IPS DF 19.7 (cell line): Measurements from ENCODE around the gene HGS.
"Not testable (repeated sequence)": the region's sequence is repeated elsewhere in the genome, so short reads cannot be mapped to it uniquely, and the experiment has no call there.

Source experiments
- DNase-seq: peaks from one replicate; pipeline ENCODE4 v3.0.0-alpha.2; 2013; ENCODE audit warnings: low read depth, low spot score

The HGS gene

GRCh38 chr17:81656118-81656743, 27.6 kb upstream of the HGS start, which contains the start of gene PDE6G:
Gene PDE6G (minus strand): TSS chr17:81656542. CDS start chr17:81653305, 3,237 bp downstream.
- DNase-seq = no peak

DNA sequence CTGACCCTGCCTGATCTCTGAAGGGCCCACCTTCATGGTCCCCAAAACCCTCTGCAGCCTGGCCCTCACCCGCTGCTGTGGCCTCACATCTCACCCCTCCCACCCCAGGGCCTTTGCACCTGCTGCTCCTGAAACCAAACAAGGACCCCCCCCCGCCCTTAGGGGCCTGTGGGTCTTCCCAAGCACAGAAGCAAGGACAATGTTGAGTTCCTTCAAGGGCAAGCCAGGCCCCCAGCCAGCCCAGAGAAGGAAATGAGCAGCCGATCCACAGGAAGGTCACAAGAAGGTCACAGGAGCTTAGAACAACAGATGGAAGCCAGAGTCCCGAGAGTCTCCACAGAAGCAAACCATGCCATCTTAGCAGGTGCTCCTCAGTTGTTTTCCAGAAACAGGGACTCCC, 27.0 kb upstream of the HGS start:
- no peak for DNase-seq

GRCh38 chr17:81659038-81659437, 24.8 kb upstream of the HGS start:
- no peak for DNase-seq

DNA sequence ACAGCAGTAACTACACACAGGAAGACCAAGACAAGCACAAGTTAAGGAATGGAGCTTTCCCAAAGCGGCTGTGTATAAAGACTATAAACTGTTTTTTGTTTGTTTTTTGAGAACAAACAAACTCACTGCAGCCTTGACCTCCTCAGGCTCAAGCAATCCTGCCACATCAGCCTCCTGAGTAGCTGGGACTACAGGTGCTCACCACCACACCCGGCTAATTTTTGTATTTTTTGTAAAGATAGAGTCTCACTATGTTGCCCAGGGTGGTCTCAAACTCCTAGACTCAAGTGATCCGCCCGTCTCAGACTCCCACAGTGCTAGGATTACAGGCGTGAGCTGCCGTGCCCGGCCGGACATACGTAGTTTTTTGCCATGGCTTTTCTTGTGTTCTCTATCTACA, 23.4 kb upstream of the HGS start:
- no peak for DNase-seq

- DNase-seq = no peak
Measured at GRCh38 chr17:81662002-81662401, 21.8 kb upstream of the HGS start.

- DNase-seq = no peak
Measured at GRCh38 chr17:81664051-81664470, 19.8 kb upstream of the HGS start.

DNA sequence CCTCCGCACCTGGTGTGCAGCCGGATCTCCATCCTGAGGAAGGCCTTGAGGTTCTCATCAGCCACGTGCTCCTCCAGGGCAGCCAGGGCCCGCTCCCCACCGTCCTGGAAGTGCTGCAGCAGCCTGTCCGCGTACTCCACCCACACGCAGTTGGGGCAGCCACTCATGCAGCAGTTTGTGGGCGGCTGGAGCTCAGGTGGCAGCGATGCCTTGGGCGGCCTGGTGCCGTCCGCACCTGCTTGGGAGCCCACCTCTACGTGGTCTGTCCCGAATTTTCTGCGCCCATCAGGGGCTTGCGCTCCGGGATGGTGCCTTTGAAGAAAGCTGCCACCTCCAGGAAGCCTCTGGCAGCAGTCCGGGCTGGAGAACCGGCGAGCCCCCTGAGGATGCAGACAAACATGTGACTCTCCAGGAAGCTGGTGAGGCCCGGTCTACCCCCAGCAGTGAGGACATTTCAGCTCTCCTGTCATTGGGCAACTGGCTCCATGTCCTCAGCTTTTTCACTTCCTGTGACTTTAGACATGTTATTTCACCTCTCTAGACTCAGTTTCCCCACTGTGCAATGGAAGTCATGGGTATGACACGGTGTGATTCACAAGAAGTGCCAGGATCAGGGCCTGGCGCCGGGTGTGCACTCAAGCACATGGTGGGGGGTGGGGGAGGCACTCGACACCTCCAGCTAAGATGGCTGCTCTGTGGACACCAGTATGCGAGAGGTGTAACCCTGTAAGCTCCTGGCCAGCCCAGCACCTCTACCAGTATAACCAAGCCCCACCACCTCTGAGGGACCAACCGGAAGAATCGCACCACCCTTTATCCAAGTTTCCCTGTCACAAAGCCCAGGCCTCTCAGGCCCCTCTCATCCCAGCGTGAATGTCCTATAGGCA, 18.4 kb upstream of the HGS start:
- no peak for DNase-seq

- no peak for DNase-seq
Measured at GRCh38 chr17:81666092-81666341, 17.8 kb upstream of the HGS start.

DNA sequence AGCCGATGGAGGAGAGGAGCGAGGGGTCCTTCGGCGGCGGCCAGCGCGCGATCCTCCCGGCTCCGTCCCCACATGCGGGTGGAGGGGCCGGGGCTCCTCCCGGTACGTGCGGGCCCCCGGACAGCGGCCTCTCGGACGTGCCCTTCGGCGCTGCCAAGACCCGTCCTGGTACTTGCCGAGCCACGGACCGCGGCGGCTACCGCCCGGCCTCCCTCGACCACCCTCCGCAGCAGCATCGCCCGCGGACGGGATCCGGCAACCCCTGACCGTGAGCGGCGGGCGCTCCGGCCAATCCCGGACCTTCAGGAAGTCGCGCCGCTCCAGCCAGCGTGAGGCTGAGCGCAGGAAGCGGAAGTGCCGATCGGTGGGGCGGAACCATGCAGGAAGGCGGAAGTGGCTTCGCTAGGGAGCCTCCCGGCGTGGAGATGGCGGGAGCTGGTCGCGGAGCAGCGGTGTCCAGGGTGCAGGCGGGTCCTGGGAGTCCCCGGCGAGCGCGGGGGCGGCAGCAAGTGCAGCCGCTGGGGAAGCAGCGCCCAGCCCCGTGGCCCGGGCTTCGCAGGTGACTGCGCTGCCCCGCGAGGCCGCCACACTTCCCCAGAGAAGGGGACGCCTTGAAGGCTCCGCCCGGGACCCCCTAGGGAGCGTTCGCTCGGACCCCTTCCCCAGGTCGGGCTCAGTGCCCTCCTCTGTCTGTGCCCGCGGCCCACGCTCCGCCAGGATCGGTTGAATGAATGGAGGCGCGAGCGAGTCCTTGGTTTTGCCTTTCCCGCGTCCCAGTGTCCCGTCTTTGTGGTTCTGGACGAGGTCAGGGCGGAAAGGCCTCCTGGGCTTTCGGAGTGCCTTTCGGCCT, 17.2 kb upstream of the HGS start, which contains the start of the genes CCDC137 and OXLD1:
CCDC137 (plus strand) TSS at position 396 of the 850 bp plus-strand sequence; CDS start at position 426, 30 bp downstream.
OXLD1 (minus strand) TSS at position 264 of the 850 bp plus-strand sequence; CDS start at position 236, 28 bp downstream.
- peak; percentile 83 for DNase-seq

GRCh38 chr17:81667754-81668153, 16.1 kb upstream of the HGS start:
- no peak for DNase-seq

DNA sequence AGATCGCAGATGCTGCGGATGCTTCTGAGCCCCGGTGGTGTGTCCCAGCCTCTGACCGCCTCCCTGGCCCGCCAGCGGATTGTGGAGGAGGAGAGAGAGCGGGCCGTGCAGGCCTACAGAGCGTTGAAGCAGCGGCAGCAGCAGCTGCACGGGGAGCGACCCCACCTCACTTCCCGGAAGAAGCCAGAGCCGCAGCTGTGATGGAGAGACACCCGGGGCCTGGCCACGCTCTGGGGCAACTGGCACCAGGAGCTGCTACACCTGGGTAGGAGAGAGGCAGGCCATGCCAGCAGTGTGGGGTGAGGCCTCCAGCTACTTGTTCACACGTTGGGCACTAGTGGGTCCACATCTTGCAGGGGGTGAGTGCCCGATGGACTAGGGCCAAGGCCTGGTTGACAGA, 11.3 kb upstream of the HGS start:
- DNase-seq = no peak

- no peak for DNase-seq
Measured at GRCh38 chr17:81672954-81673353, 10.9 kb upstream of the HGS start.

GRCh38 chr17:81673561-81674258, 10.1 kb upstream of the HGS start:
- no peak for DNase-seq

DNA sequence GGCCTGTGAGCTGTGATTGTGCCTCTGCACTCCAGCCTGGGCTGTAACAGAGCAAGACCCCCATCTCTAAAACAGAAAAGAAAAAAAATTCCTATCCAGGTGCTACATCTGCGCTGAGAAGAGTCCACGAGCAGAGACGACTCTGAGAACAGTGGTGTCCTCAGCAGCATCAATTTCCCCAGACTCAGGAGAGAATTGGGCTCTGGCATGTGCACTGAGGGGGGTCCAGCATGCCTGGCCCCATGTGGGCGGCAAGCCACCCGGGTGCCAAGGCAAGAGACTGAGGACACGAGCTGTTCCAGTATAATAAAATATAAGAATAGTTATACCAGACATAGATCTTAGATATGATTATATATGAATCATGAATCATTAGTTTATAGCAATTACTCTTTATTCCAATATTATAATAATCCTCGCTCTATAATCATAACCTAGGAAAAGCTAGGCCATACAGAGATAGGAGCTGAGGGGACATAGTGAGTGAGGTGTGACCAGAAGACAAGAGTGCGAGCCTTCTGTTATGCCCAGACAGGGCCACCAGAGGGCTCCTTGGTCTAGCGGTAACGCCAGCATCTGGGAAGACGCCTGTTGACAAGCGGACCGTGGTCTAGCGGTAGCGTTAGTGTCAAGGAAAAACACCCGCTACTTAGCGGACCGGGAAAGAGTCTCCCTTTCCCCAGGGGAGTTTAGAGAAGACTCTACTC, 8.1 kb upstream of the HGS start:
- not testable (repeated sequence) for DNase-seq

DNA sequence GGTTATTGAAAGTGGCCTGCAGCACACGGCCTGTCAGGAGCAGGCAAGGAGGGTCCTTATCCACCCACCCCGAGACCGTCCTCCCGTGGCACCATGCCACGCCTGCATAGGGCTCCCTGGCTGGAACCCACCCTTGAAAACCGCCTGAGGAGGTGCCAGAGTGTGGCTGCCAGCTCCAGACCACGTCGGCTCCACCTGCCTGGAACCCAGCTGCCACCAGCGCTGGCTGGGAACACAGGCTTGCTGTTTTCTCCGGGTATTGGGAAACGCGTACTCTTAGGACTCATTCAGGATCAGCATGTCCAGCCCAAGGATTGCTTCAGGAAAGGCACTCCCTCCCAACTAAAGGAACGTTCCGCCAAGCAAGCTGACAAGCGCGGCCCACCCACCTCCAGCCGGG, 6.9 kb upstream of the HGS start:
- DNase-seq = no peak

DNA sequence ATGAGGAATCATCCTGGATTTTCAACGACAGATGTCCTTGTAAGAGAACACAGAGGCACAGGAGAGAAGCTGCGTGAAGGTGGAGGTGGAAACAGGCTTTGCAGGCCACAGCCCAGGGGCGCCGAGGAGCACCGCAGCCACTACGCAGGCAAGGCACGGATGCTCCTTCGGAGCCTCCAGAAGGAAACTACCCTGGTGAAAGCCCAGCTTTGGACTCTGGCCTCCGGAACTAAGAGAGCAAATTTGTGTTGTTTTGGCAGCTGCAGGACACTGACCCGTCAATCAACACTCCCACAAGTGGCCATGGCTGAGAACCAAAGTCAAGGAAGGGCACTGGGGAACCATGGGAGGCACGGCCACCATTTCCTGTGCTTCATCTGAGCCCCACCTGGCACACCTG, 3.7 kb upstream of the HGS start:
- DNase-seq = no peak

DNA sequence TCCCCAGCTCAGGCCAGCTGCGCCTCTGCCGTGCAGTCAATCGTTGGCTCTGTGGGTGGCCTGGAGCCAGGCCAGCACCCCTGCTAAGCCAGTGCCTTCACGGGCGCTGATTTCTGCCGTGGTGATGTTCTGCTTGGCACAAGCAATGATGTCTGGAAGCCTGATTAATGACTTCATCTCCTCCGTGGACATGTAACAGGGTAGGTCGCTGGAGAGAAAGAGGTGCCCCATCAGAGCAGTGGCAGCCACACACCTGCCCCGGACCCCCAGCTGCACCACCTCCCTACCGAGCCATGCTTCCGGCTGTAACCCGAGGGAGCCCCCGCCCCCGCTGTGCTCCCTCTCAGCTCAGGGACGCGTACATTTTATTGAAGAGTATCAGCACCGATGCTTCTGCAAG, 2.1 kb upstream of the HGS start:
- no peak for DNase-seq

DNA sequence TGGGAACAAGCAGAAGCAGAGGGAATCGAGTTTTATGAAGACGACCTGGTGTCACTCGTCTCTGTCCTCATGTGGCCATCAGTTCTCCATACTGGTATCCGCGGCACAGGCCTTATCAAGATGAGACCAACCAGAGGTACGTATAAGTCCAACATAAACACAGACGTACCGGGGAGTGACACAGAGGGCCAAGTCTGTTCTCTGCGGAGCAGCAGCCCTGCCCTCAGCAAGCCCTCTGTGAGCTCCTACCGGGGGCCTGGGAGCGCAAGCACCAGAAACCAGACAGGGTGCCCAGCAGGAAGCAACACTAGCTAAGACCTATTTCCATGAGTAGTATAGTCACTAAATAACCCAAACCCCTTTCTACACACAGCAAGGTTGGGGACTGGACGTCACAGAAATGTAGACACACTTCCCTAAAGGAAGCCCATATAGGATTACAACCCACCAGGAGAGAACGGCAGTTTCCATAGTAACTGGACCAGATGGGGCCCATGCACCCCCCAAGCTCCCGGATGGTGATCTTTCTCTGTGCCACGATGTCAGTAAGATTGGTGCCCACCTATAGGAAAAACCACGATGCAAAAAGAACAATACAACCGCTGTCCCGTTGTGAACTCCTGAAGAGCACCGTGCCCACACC, 1.1 kb upstream of the HGS start:
- no peak for DNase-seq

GRCh38 chr17:81683208-81683583, 615 bp upstream of the HGS start:
- no peak for DNase-seq

GRCh38 chr17:81684442-81684911, 666 bp downstream of the HGS start:
- no peak for DNase-seq
